ENCODE results near the gene BSDC1.
"Not testable (repeated sequence)": the region's sequence is repeated elsewhere in the genome, so short reads cannot be mapped to it uniquely, and the experiment has no call there.

The BSDC1 gene, protein sequence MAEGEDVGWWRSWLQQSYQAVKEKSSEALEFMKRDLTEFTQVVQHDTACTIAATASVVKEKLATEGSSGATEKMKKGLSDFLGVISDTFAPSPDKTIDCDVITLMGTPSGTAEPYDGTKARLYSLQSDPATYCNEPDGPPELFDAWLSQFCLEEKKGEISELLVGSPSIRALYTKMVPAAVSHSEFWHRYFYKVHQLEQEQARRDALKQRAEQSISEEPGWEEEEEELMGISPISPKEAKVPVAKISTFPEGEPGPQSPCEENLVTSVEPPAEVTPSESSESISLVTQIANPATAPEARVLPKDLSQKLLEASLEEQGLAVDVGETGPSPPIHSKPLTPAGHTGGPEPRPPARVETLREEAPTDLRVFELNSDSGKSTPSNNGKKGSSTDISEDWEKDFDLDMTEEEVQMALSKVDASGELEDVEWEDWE

DNA sequence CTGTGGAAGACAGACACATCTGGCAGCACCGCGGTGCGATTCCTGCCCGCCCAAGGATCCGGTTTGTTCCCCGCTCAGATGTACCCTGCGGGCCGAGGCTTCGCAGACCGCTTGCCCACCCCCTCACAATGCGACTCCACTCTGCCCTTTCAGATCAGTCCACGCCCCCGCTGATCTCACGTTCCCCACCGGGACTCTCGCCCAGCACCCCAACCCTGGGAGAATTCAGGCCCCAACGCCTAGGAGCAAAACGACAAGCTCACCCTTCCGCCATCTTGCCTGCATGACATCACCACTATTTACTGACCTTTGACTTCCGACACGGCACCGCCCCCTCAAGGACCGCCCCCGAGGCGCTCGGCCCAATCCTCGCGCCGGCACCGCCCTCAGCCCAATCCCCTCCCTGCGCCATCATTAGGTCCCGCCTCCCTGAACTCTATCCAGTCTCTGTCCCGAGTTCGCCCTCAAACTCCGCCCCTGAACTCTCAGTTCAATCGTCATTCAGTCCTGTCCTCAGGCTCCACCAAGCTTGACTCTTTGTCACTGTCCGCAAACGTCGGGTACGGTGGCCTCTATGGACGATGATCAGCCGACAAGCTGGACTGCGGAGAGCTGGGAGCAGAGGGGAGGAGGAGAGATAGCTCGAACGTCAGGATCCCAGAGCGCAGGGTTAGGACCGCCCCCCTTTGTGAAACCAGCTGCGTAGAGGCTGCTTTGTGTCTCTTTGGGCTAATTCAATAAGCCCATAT, at the start of gene BSDC1:
BSDC1 (minus strand) TSS at position 301 of the 749 bp plus-strand sequence; CDS start at position 274, 27 bp downstream.
- peak; percentile 99 for DNase-seq

- DNase-seq = not testable (repeated sequence)
Observed at GRCh38 chr1:32441467-32441866, 47.2 kb upstream of the BSDC1 start.

GRCh38 chr1:32438777-32439176, 44.5 kb upstream of the BSDC1 start:
- DNase-seq = not testable (repeated sequence)

DNA sequence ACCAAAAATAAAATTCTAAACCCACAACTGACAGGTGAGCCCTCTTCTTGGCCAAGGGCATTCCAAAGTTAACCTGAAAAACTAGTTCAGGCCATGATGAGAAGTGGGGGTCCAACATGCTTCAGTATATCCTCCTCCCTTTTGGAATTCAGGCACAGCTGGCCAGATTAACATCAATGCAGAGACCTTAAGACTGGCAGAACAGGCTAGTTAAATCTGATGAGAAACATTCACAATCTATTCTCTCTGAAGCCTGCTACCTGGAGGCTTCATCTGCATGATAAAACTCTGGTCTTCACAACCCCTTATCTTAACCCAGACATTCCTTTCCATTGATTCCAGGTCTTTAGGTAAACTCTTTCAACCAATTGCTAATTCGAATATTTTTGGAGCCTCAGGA, 43.9 kb upstream of the BSDC1 start:
- no peak for DNase-seq

DNA sequence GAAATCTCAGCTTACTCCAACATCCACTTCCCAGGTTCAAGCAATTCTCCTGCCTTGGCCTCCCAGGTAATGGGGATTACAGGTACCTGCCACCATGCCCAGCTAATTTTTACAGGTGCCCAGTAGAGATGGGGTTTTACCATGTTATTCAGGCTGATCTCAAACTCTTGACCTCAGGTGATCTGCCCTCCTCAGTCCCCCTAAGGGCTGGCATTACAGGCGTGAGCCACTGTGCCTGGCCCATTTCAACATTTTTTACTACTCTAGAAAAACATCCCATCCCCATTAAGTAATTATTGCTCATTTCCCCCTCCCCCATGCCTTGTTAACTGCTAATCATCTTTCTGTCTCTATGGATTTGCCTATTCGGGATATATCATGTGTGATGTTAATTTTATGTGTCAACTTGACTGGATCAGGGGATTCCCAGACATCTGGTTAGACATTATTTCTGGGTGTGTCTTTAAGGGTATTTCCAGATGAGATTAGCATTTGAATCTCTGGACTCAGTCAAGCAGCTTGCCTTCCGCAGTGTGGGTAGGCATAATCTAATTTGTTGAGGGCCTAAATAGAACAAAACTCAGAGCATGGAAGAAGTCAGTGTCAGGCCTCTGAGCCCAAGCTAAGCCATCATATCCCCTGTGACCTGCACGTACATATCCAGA, 37.6 kb upstream of the BSDC1 start:
- DNase-seq = no peak

DNA sequence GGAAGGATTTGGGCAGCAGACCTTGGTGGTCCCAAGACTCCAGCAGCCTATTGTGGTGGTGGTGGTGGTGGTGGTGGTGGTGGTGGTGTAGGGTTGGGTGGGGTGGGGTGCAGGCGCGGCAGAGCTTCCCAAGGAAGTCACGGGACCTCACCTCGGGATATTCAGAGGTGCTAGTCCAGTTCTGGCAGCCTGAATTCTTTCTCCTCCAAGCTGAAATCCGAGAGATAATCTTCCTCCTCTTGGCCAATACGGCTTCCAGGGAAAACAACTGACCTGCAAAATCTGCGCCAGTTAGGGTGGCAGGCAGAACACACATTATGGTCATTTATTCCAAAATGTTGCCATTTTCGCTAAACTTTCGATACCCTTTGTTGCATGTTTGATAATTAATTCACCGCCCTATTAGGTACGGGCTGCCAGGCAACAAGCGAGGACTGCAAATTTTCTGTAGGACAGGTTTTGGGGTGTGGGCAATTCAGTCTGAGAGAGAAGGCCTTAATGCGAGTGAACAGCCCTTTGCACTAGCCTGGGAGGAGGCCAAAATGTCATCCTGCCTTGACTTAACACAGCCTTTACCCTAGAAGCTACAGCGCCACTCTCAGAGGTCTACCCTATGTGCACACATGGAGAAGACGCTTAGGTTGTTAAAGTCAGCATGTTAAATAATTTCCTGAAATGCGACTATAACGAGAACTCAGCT, 33.2 kb upstream of the BSDC1 start:
- no peak for DNase-seq

DNA sequence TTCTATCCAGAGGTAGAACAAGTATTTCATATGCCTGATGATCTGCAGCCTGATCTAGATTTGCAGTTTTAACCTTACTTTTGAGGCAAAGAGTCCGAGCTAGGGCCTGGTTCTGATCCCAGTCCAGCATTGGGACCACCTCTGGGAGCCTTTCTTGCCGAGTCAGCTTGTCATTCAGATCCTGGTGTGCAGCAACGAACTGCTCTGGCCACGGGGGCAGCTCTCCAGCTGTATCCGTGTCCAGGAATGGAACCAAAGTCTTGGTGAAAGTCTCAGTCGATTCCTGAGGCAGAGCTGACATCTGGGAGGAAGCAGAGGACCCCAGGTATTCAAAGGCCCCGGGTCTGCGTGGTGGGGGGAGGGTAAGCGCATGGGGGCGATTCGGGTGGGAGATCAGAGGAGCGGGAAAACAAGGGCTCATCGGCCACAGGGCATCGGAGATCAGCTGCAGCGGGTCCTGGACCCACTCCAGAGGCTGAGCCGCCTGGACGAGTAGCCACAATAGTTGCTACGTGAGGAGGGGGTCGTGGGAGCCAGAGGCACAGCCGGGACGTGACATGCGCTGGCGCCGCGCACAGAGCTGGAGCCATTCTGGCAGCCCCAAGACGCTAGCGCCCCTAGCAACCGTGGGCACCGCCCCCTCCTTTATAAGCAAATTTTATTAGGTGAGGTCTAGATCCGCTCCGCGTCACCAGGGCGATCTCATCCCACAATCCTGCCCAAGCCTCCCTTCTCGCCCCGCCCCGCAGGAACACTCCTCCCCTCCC, 32.4 kb upstream of the BSDC1 start:
- DNase-seq = no peak

DNA sequence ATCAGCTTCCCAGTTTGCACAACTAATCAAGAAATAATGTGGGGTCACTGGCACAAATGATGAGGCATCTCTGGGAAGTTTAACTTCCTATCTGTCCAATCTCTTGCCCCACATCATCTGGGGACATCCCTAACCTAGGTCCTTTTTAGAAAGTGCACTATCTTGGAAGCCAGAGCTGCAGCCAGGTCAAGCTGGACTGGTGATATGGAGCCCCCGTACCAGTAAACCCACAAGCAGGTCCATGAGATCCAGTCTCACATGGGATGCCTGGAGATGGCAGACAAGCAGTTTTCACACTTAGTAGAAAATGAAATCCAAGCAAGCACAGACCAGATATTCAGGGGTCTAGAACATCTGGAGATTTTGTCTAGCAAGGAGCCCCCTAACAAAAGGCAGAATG, 27.5 kb upstream of the BSDC1 start:
- DNase-seq = no peak

- no peak for DNase-seq
Observed at GRCh38 chr1:32414186-32414886, 20.1 kb upstream of the BSDC1 start.

GRCh38 chr1:32413507-32414185, 19.4 kb upstream of the BSDC1 start:
- DNase-seq = peak; percentile 85

DNA sequence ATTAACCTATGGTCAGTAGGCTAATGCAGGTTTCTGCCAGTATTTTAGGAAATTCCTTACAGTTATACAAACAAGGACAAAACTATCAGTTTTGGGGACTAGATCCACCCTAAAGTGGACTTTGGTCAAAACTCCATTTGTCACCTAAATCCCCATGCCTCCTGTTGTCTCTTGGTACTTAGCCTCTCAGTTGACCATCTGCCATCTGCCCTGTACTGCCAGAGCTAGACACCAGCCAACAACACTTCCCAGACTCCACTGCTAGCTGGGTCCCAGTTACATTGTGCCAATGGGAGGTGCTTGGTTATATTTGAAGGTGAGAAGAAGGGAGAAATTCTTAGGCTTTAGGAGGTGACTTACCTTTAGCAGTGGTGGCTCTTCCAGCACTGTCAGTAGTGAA, 17.0 kb upstream of the BSDC1 start:
- no peak for DNase-seq

GRCh38 chr1:32406629-32407111, 12.4 kb upstream of the BSDC1 start:
- no peak for DNase-seq

DNA sequence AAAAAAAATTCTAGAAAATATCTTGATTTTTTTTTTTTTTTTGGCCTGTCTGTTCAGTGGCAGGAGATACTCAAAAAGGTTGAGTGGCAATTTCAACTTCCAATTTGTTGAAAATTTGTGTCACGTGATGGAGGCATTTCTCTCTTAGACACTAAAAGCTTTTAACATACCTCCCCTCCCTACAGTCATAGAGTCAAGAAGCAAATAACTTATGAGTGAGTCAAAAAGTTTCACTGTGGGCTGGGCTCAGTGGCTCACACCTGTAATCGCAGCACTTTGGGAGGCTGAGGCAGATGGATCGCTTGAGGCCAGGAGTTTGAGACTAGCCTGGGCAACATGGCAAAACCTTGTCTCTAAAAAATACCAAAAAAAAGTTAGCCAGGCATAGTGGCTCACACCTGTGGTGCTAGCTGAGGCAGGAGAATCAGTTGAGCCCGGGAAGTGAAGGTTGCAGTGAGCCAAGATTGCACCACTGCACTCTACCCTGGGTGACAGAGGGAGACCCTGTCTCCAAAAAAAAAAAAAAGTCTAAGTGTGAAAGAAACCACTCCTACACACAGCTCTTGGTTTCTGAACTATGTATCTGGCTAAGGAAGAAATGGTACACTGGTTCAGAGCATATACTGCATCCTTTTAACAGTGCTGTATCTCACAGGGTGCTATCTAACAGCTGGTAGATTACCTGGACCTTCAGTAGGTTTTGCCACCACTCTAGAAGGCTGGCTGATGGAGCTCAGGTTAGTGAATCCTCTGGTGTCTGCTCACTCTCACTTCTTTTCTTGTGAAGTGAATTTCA, 11.6 kb upstream of the BSDC1 start:
- no peak for DNase-seq

GRCh38 chr1:32404946-32405345, 10.7 kb upstream of the BSDC1 start:
- DNase-seq = no peak

DNA sequence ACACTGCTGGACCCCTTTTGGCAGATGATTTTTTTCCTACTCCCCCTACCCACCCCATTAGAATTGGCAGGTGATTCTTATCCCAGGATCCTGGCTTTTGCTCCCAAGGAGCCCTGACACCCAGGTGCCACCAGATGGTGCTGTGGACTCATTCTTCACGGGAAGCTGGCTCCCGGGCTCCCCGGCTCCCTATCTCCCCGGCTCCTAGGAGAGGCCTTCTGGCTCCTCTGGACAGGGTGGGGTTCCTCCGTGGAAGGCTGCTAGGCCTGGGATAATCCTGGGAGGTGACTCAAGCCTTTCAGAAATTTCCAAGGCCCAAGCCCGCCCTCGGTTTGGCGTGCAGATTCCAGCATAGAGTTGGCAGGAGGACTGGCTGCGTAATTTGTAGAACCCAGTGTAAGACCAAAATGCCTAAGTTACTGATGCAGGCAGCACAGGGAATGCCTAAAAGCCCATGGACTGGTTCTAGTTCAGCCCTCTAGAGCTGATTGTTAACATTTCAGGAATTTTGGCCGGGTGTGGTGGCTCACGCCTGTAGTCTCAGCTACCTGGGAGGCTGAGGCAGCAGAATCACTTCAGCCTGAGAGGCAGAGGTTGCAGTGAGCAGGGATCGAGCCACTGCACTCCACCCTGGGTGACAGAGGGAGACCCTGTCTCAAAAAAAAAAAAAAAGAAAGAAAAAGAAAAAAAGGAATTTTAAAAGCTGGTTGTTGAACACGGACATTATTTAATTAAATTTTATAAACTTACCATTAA, 6.8 kb upstream of the BSDC1 start:
- DNase-seq = peak; percentile 50

- no peak for DNase-seq
Observed at GRCh38 chr1:32399843-32400242, 5.6 kb upstream of the BSDC1 start.

DNA sequence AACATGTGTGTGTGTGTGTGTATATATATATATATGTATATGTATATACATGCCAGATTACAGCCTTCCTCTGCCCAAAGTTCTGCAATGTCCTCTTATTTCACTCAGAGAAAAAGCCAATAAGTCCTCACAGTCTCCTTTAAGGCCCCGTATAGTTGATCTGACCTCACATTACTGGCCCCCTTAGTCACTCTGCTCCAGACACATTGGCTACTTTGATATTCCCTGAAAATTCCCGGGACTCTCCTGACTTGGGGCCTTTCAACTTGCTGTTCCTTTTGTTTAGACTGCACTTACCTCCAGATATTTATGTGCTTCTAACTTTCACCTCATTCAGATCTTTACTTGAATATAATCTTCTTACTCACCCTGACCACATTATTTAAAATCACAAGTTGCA, 4.2 kb upstream of the BSDC1 start:
- no peak for DNase-seq

DNA sequence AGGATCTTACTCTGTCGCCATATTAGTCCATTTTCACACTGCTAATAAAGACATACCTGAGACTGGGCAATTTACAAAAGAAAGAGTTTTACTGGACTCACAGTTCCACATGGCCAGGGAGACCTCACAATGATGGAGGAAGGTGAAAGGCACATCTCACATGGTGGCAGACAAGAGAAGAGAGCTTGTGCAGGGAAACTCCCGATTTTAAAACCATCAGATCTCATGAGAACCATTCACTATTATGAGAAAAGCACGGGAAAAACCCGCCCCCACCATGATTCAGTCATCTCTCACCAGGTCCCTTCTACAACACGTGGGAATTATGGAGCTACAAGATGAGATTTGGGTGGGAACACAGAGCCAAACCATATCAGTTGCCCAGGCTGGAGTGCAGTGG, 2.3 kb upstream of the BSDC1 start:
- not testable (repeated sequence) for DNase-seq

GRCh38 chr1:32394890-32395432, 720 bp upstream of the BSDC1 start:
- DNase-seq = no peak
